Stimulated activated CD4-positive, alpha-beta T cell treated with anti-CD3 and anti-CD28 coated beads, Interleukin-12 subunit alpha, Interleukin-12 subunit beta, amount 100 ng/mL, for 24 hours (primary cell): ENCODE results near the gene DBET.
"Not testable (repeated sequence)": the region's sequence is repeated elsewhere in the genome, so short reads cannot be mapped to it uniquely, and the experiment has no call there.

Experiments
- DNase-seq, 2 experiments: peaks; one replicate each; pipeline ENCODE4 v3.0.0-alpha.2; 2020; ENCODE audit warnings: low read depth in 2 of 2

Gene DBET

DNA sequence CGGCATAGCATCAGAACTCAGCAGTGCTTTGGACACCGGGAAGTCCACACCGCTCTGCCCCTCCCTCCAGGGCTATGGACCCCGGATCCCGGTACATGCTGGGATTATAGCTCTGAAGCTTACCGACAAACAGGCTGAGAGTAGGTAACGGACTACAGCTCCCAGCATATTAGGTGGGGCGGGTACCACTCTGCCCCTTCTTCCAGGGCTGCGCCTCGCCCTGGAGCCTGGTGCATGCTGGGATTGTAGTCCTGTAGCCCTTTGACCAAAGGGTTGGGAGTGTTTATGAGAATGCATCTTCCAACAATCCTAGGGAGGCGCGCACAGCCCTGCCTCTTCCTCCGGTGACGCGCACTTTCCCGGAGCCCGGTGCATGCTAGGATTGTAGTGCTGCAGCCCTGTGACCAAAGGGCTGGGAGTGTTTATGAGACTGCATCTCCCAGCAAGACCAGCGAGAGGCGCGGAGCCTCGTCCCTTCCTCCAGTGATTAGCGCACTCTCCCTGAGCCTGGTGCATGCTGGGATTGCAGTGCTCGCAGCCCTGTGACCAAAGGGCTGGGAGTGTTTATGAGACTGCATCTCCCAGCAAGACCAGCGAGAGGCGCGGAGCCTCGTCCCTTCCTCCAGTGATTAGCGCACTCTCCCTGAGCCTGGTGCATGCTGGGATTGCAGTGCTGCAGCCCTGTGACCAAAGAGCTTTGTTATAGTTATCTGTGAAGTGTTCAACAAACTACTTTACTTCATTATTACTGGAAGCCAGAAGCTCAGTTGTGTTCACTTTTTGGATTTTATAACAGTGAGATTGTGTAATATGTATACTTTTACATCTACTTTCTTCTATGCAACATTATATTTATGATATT, 14.7 kb upstream of the DBET start:
- DNase-seq = not testable (repeated sequence)

DNA sequence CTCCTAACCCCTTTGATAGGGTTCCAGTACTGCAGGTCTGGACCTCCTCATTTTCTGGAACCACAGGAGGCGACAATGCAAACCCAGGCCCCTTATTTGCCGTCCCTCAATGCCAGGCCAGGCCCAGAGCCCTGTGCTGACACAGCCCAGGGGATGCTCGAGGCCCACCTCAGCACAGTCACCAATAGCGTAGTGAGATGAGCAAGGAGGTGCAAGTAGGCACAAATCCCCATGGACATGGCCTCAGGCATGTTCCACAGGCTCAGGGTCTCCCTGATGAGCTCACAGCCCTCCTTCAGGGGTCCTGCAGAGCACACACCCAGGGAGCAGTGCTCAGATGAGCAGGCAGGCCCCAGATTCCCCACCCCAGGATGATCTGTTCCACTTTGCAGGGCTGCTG, 5.3 kb upstream of the DBET start:
- DNase-seq = not testable (repeated sequence)

DNA sequence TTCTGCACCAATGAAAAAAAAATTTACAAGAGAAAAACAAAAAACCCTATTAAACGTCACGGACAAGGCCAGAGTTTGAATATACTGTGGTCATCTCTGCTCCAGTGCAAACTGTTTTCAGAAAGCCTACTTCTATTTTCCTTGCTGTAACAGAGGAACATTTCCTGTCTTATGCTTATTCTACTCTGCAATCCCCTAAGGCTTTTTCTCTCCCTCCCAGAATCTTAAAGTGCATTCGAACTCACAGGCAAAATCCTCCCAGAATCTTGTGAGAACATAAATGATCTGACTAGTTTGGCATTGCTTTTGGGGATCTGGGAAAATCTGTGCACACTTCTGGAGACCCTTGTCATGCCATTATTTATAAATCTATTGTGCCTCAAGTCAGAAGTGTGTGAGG, 503 bp downstream of the DBET start:
- DNase-seq = not testable (repeated sequence)

DNA sequence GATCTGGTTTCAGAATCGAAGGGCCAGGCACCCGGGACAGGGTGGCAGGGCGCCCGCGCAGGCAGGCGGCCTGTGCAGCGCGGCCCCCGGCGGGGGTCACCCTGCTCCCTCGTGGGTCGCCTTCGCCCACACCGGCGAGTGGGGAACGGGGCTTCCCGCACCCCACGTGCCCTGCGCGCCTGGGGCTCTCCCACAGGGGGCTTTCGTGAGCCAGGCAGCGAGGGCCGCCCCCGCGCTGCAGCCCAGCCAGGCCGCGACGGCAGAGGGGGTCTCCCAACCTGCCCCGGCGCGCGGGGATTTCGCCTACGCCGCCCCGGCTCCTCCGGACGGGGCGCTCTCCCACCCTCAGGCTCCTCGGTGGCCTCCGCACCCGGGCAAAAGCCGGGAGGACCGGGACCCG, 4.0 kb downstream of the DBET start:
- DNase-seq = not testable (repeated sequence)

DNA sequence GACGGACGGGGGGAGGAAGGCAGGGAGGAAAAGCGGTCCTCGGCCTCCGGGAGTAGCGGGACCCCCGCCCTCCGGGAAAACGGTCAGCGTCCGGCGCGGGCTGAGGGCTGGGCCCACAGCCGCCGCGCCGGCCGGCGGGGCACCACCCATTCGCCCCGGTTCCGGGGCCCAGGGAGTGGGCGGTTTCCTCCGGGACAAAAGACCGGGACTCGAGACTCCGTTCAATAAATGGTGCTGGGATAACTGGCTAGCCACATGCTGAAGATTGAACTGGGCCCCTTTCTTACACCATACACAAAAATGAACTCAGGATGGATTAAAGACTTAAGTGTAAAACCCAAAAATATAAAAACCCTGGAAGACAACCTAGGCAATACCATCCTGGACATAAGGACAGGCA, 28.8 kb downstream of the DBET start:
- DNase-seq = not testable (repeated sequence)

DNA sequence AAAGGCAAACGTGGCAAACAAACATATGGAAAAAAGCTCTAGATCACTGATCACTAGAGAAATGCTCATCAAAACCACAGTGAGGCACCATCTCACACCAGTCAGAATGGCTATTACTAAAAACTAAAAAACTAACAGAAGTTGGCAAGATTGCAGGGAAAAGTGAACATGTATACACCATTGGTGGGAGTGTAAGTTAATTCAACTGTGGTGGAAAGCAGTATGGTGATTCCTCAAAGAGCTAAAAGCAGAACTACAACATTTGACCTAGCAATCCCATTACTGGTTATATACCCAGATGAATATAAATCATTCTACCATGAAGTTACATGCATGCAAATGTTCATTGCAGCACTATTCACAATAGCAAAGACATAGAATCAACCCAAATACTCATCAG, 29.7 kb downstream of the DBET start:
- DNase-seq = not testable (repeated sequence)

DNA sequence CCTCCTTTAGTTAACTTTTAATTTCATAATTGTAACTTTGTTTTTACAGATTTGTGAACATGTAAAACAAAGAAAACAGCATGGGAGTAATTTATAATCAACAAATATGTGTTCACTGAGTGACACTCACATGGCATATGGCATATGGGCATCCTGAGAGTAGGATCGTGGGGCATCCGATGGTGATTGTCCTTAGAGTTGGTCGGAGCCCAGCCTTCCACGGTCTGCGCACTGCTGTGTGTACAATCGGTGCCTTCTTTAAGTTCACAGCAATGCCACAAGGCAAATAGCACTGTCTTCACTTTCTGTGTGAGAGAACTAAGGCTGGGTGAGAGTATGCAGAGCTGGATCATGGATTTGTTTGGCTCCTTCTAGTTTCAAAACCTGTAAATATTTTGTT, 31.0 kb downstream of the DBET start:
- DNase-seq = not testable (repeated sequence)

DNA sequence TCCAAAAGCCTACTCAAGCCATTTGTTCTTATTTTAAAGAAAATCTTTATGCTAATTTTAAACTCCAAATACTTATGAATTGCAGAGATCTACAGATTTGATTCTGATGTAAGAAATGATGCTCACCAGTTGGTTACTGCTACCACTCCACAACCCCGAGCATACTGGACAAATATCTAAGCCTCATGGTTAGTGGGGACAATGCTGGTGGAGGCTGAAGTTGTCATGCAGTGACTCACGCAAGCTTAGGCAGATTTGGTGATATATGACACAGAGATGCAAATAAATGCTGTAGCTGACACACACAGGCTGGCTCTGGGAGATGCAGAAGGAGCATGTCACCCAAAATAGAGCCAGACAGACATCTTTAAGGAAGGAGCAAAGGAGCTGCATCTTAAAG, 35.3 kb downstream of the DBET start:
- DNase-seq = not testable (repeated sequence)

DNA sequence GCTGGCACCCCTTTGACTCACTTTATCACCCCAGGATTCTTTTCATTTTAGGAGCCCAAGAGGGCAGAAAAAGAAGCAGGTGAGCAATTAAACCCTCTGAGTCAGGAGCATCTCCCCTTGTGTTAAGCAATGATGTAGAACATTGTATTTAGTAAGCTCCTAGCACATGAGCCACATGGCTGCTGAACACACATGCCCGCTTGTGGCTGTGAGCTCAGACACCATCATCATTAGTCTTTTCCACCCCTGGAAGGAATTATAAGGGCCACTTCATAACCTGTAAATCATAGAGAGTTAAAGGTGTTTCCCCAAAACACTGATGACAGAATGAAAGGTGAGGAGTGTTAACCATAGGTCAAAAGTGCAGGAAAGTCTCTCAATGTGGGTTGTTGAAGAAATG, 37.2 kb downstream of the DBET start:
- not testable (repeated sequence) for DNase-seq

DNA sequence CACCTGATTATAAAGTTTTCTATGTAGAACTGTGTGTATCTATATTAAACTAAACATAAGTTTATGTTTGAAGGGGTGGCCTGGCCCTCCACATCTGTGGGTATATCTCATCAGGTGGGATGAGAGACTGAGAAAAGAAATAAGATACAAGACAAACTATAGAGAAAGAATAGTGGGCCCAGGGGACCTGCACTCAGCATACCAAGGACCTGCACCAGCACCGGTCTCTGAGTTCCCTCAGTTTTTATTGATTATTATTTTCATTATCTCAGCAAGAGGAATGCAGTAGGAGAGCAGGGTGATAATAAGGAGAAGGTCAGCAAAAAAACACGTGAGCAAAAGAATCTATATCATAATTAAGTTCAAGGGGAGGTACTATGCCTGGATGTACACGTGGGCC, 41.9 kb downstream of the DBET start:
- not testable (repeated sequence) for DNase-seq

DNA sequence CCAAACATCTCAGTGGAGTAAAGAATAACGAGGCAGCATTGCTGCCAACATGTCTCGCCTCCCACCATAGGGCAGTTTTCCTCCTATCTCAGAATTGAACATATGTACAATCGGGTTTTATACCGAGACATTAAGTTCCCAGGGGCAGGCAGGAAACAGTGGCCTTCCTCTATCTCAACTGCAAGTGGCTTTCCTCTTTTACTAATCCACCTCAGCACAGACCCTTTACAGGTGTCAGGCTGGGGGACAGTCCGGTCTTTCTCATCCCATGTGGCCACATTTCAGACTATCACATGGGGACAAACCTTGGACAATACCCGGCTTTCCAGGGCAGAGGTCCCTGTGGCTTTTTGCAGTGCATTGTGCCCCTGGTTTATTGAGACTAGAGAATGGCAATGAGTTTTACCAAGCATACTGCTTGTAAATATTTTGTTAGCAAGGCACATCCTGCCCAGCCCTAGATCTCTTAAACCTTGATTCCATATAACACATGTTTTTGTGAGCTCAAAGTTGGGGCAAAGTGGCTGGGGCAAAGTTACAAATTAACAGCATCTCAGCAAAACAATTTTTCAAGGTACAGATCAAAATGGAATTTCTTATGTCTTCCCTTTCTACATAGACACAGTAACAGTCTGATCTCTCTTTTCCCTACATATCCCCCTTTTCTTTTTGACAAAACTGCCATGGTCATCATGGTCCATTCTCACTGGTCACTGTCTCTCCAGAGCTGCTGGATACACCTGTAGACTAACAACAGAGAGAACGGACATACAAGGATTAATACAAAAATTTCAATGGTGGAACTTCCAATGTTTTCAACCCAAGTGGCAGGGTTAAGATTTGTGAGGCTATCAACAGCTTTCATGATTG, 42.5 kb downstream of the DBET start:
- DNase-seq = not testable (repeated sequence)

DNA sequence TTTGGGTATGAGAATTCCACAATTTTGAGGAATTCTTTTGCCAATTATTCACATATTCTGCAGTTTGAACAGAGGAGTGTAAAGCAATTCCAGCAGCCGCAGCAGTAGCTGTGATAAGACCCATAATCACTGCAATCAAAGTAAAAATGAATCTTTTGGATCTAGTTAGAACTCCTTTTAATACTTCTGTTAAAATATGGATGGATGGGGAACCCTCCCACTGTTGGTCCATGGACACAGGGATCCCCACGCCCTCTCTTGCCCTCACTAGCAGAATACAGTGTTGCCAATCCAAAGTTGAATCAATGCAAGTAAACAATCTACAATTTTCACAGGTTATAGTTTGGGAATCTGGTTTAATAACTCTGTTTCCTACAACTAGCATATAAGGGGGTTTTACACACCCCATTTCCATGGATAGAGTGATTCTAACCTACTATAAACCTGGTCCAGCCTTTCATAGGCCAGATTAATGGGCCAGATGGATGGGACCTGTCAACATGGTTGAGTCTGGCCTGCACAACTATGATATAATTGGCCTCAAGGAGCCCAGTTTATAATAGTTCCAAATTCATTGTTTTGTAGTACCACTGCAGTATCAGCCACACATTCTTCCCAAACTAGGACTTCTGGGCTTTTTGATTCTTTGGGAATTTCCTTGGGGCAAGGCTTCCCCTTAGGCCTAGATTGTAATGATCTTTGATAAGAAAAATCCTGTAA, 43.6 kb downstream of the DBET start:
- not testable (repeated sequence) for DNase-seq

DNA sequence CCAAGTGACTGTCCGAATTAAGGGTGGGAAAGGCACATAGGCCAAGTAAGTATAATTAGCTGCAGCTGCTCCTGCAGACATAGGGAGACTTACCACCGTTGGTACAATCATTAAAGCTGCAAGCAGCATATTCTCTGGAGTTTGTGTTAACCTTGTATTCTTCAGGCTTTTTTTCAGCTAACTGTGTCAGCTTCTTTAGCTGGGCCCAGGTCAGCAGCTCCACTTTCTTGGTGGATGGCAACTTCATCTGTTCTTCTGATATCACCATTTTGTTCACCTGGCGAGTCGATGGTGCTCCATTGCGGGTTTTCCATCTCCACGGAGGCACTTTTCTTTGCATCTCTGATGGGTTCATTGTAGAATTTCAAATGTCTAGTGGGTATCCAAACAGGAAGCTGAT, 44.5 kb downstream of the DBET start:
- not testable (repeated sequence) for DNase-seq

DNA sequence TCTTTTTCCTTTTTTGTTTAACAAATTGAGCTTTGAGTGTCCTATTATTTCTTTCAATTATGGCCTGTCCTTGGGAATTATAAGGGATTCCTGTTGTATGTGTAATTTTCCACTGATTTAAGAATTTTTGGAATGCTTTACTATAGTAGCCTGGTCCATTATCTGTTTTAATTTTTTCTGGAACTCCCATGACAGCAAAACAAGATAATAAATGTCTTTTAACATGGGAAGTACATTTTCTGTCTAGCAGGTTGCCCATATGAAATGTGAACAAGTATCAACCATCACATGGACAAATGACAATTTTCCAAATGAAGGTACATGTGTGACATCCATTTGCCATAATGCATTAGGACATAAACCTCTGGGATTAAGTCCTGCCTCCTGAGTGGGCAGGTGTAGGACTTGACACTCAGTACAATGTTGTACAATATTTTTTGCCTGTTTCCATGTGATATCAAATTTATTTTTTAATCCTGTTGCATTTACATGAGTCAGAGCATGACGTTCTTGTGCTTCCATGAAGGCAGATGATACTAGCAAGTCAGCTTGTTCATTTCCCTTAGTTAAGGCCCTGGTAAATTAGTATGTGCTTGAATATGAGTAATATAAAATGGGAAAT, 45.2 kb downstream of the DBET start:
- DNase-seq = not testable (repeated sequence)

DNA sequence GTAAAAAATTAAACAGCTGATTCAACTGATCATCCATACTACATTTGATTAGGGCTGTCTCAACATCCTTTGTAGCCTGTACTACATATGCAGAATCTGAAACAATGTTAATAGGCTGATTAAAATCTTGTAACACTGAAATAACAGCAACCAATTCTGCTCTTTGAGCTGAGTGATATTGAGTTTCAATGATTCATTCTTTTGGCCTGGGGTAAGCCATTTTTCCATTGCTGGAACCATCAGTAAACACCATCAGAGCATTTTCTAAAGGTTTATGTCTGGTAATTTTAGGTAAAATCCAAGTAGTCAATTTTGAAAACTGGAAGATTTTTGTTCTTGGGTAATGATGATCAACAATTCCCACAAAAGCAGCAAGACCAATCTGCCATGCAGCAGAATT, 45.7 kb downstream of the DBET start:
- DNase-seq = not testable (repeated sequence)

DNA sequence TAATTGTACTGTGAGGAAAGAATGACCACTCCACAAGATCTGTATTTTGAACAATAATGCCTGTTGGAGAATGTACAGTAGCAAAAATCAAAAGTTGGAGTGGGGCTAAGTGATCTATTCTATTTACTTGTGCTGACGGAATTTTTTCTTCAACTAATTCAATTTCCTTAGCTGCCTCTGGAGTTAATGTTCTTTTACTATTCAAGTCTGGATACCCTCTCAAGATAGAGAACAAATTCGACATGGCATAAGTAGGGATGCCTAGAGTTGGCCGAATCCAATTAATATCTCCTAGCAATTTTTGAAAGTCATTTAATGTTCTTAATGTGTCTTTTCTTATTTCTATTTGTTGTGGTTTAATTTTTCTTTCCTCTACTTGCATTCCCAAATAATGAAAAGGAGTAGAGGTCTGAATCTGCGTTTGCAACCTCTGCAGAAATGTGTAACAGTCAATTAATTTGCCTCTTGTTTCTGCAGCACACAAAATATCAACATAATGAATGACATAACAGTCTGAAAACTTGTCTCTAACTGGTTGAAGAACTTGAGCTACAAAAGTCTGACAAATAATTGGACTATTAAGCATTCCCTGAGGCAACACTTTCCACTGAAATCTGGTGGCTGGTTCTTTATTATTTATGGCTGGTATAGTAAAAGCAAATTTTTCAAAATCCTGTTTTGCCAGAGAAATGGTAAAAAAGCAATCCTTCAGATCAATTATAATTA, 46.4 kb downstream of the DBET start:
- DNase-seq = not testable (repeated sequence)

DNA sequence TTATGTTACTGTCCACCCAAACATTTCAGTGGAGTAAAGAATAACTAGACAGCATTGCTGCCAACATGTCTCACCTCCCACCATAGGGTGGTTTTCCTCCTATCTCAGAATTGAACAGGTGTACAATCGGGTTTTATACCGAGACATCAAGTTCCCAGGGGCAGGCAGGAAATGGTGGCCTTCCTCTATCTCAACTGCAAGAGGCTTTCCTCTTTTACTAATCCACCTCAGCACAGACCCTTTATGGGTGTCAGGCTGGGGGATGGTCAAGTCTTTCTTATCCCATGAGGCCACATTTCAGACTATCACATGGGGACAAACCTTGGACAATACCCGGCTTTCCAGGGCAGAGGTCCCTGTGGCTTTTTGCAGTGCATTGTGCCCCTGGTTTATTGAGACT, 48.6 kb downstream of the DBET start:
- not testable (repeated sequence) for DNase-seq

DNA sequence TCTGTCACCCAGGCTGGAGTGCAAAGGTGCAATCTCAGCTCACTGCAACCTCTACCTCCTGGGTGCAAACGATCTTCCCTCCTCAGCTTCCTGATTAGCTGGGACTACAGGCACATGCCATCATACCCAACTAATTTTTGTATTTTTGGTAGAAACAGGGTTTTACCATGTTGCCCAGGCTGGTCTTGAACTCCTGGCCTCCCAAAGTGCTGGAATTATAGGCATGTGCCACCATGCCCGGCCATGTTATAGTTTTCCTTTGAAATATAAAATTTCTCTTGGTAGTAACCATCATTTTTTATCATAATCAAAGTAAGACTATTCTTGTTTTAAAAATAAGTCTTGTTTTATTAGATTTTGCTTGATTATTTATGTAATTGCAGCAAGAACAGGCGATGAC, 50.7 kb downstream of the DBET start:
- not testable (repeated sequence) for DNase-seq
